Measurements from ENCODE around the gene SEC22A. TPM values are rescaled to one million over a fixed set of nuclear protein-coding genes. Genes with fewer than 3 reads are reported as not detected.

SEC22A gene
- 19.6 to 23.8 TPM (median 20.1 TPM) in 5 replicates for total RNA-seq (2022; extraction: Qiagen RNA extraction)

GRCh38 chr3:123201557-123202427 is at the start of gene SEC22A:
Gene SEC22A (plus strand): TSS chr3:123201943. CDS start chr3:123209218, 7,275 bp downstream.

Other genes with a start within 250 kb of the SEC22A start
- gene SEMA5B, start 174.2 kb upstream of the SEC22A start, total RNA-seq (2022; extraction: Qiagen RNA extraction), result 0.15 to 0.63 TPM (median 0.23 TPM) in 5 replicates
- 21.5 to 27.0 TPM (median 25.5 TPM) in 5 replicates for gene PDIA5, start 134.9 kb upstream of the SEC22A start, total RNA-seq (2022; extraction: Qiagen RNA extraction)
- gene ADCY5, start 247.1 kb downstream of the SEC22A start, total RNA-seq (2022; extraction: Qiagen RNA extraction), result 0.10 to 0.55 TPM (median 0.18 TPM) in 5 replicates